HEK293 (cell line): ENCODE measurements around the gene SLCO6A1.

Experiments used
- ZNF114 ChIP-seq: fragments of 450-650 bp; formaldehyde crosslinking; IDR thresholded peaks from 2 replicates; pipeline ENCODE4 v1.5.0; 2017; ENCODE audit warnings: missing biosample characterization, missing genetic modification characterization
- ZNF121 ChIP-seq: fragments of 450-650 bp; formaldehyde crosslinking; IDR thresholded peaks from 2 replicates; pipeline ENCODE4 v1.5.1; 2016; ENCODE audit warnings: missing biosample characterization, missing genetic modification characterization

DNA sequence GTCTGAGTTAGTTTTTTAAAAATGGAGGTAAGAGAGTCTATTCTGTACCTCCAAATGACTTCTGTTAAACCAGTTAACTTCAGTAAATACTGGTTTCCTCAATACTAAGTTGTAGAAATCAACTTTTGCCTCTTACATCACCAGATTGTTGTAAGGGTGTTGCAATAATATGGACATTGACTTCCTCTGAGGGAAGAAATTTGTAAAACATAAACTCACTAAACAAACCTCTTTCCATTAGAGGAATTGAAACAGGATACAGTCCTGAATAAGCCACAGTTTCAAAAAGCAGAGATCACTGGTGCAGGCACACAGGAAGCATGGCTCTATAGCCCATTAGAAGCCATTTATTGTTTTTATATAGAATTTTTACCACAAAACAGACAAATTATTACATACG is 32.7 kb upstream of the SLCO6A1 start:
- TF ChIP-seq ZNF114 (no peak), ZNF121 (no peak)
